Activated naive CD8-positive, alpha-beta T cell treated with anti-CD3 and anti-CD28 coated beads, Interleukin-2, amount 10 ng/mL, durations not matched to agents 7 days and 5 days (primary cell): ENCODE measurements around the gene TNFAIP2. TPM values are rescaled to one million over a fixed set of nuclear protein-coding genes. Genes with fewer than 3 reads are reported as not detected.
"Not testable (repeated sequence)": the region's sequence is repeated elsewhere in the genome, so short reads cannot be mapped to it uniquely, and the experiment has no call there.

Experiments
- ATAC-seq: fragments of 150-1000 bp; cut with Tn5 transposase; one replicate; pipeline ENCODE4 v1.10.0; 2021; ENCODE audit warnings: low read depth, moderate library complexity
- POLR2A ChIA-PET: fragments of 350-600 bp; sonication (Branson Sonifier 250); formaldehyde crosslinking; loops from one replicate; lab custom pipeline; 2021; ENCODE audit warnings: antibody characterized with exemption; lab: Charles Lee
- DNase-seq: peaks from one replicate; pipeline ENCODE4 v3.0.0; 2021
- H3K27ac Mint-ChIP-seq: one replicate; pipeline ENCODE4 v1.8.0; 2022; ENCODE audit warnings: mild to moderate bottlenecking, mixed read lengths
- H3K27me3 Mint-ChIP-seq: one replicate; pipeline ENCODE4 v1.8.0; 2022; ENCODE audit warnings: mild to moderate bottlenecking, moderate library complexity, mixed read lengths
- H3K36me3 Mint-ChIP-seq: one replicate; pipeline ENCODE4 v1.8.0; 2021; ENCODE audit warnings: mild to moderate bottlenecking, mixed read lengths
- H3K4me1 Mint-ChIP-seq: one replicate; pipeline ENCODE4 v1.8.0; 2021; ENCODE audit warnings: mixed read lengths
- H3K4me3 Mint-ChIP-seq: one replicate; pipeline ENCODE4 v1.8.0; 2022; ENCODE audit warnings: mild to moderate bottlenecking, moderate library complexity, mixed read lengths
- H3K9me3 Mint-ChIP-seq: one replicate; pipeline ENCODE4 v1.8.0; 2021; ENCODE audit warnings: mixed read lengths
- total RNA-seq, 2 experiments: library from RNA; stranded (reverse); gene quantifications; one replicate each; pipeline ENCODE4 v1.2.3, GENCODE V29; 2021

TNFAIP2 gene
- total RNA-seq, 2 experiments from 2014 or later = 3.0 TPM

DNA sequence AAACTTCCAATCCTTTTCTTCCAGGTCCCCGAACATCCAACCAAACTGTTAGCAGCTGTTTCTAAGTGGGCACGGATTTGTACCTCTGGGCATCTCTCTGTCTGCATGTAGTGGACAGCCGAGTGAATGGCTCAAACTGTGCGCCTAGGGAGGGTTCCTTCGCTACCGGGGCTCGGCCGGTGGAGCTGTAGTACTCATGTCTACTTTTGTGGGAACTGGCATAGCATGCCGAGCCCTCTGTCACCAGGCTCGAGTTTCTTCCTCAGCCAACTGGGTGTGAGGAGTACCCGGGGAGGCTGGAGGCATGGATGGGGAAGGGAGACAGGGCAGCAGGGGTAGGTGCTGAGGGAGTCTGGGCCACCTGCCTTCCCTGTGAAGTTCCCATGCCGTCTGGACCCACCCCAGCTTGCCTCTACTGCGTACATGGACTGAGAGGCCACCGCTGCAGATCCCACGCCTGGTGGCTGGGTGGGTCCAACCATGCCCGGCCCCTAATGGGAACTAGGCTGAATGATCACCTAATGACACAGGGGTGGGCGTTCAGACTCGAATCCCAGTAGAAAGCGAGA, 23.0 kb downstream of the TNFAIP2 start:
- H3K36me3 Mint-ChIP-seq = no peaks in the 10 kb centered on the region
- H3K4me3 Mint-ChIP-seq = no peak overlapping the region
- H3K27me3 Mint-ChIP-seq = no peaks in the 10 kb centered on the region
- ATAC-seq (no peak), DNase-seq (no peak)
- H3K9me3 Mint-ChIP-seq = no peaks in the 10 kb centered on the region
- H3K27ac Mint-ChIP-seq = no peak overlapping the region
- POLR2A ChIA-PET = no interaction called here
- no peaks in the 10 kb centered on the region for H3K4me1 Mint-ChIP-seq

DNA sequence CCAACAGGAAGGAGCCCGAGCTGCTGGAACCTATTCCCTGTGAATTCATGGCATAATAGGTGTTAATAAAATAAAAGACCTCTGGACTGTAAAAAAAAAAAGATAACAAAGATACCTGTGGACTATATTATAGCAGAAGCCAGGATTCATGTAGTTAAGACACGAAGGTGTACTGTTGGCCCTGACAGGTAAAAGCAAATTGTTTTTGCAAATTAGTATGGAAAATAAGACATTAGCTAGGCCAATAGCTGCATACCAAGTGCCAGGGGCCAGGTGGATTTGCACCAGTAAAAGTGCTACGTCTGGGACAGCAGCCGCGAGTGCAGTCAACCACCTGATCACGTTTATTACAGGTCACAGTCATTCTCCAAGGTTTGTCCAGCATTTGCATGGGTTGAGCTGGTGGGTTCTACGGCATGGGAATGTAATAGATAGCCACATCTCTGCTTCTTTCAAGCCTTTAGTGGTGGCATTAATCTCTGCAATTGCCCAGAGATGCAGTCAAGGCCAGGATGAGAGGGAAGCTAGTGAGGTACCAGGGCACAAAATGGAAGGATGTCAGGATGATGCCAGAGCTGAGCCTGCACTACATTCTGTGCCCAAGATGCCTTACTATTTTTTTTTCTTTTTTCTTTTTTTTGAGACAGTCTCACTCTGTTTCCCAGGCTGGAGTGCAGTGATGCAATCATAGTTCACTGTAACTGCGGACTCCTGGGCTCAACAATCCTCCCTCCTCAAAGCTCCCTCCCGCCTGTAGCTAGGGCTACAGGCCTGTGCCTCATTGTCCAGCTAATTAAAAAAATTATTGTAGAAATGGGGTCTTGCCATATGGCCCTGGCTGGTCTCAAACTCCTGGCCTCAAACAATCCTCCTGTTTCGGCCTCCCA, 26.3 kb downstream of the TNFAIP2 start:
- no peak for DNase-seq

GRCh38 chr14:103151270-103151945, 28.1 kb downstream of the TNFAIP2 start:
- DNase-seq (no peak), ATAC-seq (no peak)
- Mint-ChIP-seq H3K4me1 (no peaks in the 10 kb centered on the region), H3K27me3 (no peaks in the 10 kb centered on the region), H3K36me3 (no peaks in the 10 kb centered on the region), H3K27ac (no peak overlapping the region), H3K4me3 (no peak overlapping the region), H3K9me3 (no peaks in the 10 kb centered on the region)
- POLR2A ChIA-PET = no interaction called here

More for the DNA sequence above, 26.3 kb downstream of the TNFAIP2 start:
- POLR2A ChIA-PET = no interaction called here
- Mint-ChIP-seq H3K9me3 (no peaks in the 10 kb centered on the region), H3K4me3 (no peak overlapping the region), H3K27me3 (no peaks in the 10 kb centered on the region), H3K27ac (no peak overlapping the region), H3K36me3 (no peaks in the 10 kb centered on the region), H3K4me1 (no peaks in the 10 kb centered on the region)
- ATAC-seq = no peak

- ATAC-seq = no peak
Observed at GRCh38 chr14:103155010-103155409, 31.7 kb downstream of the TNFAIP2 start.

GRCh38 chr14:103155416-103155815, 32.2 kb downstream of the TNFAIP2 start:
- H3K27ac Mint-ChIP-seq, H3K36me3 Mint-ChIP-seq, ATAC-seq, H3K4me1 Mint-ChIP-seq, H3K4me3 Mint-ChIP-seq, POLR2A ChIA-PET, H3K27me3 Mint-ChIP-seq, H3K9me3 Mint-ChIP-seq, DNase-seq: not testable (repeated sequence)

More at GRCh38 chr14:103155010-103155409, 31.7 kb downstream of the TNFAIP2 start:
- H3K27ac Mint-ChIP-seq = no peak overlapping the region
- H3K36me3 Mint-ChIP-seq = no peaks in the 10 kb centered on the region
- DNase-seq = no peak
- no peaks in the 10 kb centered on the region for H3K9me3 Mint-ChIP-seq
- no peak overlapping the region for H3K4me3 Mint-ChIP-seq
- H3K4me1 Mint-ChIP-seq = no peaks in the 10 kb centered on the region
- POLR2A ChIA-PET = no interaction called here
- no peaks in the 10 kb centered on the region for H3K27me3 Mint-ChIP-seq

DNA sequence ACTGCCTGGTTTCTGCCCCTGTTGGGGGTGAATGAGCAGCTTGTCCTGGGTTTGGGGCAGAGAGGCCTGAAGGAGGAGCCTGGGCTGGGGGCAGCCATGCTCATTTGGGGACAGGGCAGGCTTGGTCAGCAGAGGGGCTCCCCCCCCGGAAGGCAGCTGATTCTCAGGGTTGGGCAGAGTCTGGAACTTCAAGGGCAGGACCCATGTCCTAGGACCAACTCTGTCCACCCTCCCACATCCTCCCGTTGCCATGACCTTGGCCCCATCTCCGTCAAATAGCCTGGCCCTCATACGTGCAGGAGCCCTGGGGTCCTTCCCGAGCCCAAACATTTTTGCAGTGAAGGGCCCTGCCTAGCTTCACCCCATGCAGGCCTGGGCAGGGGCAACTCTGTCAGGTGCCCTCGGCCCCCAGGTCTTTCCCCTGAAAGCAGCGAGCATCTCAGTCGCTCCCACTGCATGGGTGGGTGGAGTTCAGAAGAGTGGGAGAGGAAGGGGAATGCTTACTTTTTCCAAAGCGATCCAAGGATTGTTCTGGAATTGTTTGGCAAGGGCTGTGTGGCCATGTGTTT, 32.6 kb downstream of the TNFAIP2 start:
- no peak overlapping the region for H3K4me3 Mint-ChIP-seq
- H3K36me3 Mint-ChIP-seq = no peaks in the 10 kb centered on the region
- no peaks in the 10 kb centered on the region for H3K27me3 Mint-ChIP-seq
- POLR2A ChIA-PET = no interaction called here
- peaks cover 2% of the 10 kb centered on the region for H3K4me1 Mint-ChIP-seq
- H3K9me3 Mint-ChIP-seq = no peaks in the 10 kb centered on the region
- ATAC-seq = no peak
- no peak overlapping the region for H3K27ac Mint-ChIP-seq
- DNase-seq = no peak

DNA sequence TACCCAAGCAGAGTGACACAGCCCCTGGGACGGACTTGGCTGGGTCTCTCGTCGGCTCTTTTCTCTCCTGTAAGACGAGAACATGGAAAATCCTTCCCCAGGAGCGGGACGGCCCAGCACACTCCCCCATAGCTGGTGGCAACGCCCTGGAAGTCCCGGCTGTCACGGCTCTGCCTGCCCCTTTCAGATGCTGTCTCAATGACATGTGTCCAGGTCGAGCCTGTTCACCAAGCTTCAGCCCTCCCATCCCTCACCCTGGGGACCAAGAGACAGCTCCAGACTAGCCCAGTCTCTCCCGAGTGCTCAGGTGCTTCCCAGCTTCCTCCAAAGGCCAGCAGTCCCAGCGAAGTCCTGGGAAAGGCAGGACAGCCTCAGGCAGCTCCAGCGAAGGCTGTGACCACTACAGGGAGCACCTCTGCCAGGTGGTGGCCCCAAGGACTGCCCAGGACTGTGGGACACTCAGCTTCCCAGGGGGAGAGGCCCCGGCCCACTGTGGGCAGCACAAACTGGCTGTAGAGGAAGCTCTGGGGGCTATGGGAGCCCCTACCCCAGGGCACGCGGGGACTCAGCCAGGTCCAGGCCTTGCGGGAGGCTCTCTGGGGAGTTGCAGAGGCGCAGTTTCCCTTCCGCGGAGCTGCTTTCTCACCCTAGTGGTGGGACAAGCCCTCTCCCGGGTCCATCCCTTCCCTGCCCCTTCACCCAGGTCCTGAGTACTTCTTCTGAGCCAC, 33.6 kb downstream of the TNFAIP2 start:
- ATAC-seq (no peak), DNase-seq (no peak)
- no peak overlapping the region for H3K4me3 Mint-ChIP-seq
- H3K27me3 Mint-ChIP-seq = no peaks in the 10 kb centered on the region
- POLR2A ChIA-PET = no interaction called here
- H3K27ac Mint-ChIP-seq = no peak overlapping the region
- H3K4me1 Mint-ChIP-seq = peaks cover 3% of the 10 kb centered on the region
- no peaks in the 10 kb centered on the region for H3K9me3 Mint-ChIP-seq
- no peaks in the 10 kb centered on the region for H3K36me3 Mint-ChIP-seq

GRCh38 chr14:103157969-103158368, 34.7 kb downstream of the TNFAIP2 start:
- no peak overlapping the region for H3K27ac Mint-ChIP-seq
- no peaks in the 10 kb centered on the region for H3K9me3 Mint-ChIP-seq
- ATAC-seq = no peak
- no peaks in the 10 kb centered on the region for H3K27me3 Mint-ChIP-seq
- H3K4me1 Mint-ChIP-seq = peaks cover 3% of the 10 kb centered on the region
- no peak for DNase-seq
- POLR2A ChIA-PET = no interaction called here
- H3K36me3 Mint-ChIP-seq = no peaks in the 10 kb centered on the region
- no peak overlapping the region for H3K4me3 Mint-ChIP-seq

DNA sequence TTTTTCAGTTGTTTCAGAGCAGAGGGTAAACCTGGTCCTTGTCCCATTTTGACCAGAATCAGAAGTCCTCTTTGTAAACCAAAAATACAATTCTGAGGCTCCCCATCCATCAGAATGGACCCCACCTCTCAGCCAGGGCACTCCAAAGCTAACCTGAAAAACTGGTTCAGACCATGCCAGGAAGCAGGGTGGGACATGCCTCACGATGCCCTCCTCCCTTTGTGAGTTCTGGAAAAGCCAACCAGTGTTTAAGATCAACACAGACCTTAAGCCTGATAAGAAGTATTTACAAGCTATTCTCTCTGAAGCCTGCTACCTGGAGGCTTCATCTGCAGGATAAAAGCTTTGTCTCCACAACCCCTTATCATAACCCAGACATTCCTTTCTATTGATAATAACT, 35.4 kb downstream of the TNFAIP2 start:
- Mint-ChIP-seq H3K27ac (no peak overlapping the region), H3K27me3 (no peaks in the 10 kb centered on the region), H3K36me3 (no peaks in the 10 kb centered on the region), H3K4me1 (peaks cover 3% of the 10 kb centered on the region), H3K4me3 (no peak overlapping the region), H3K9me3 (no peaks in the 10 kb centered on the region)
- POLR2A ChIA-PET = no interaction called here
- DNase-seq (no peak), ATAC-seq (no peak)

DNA sequence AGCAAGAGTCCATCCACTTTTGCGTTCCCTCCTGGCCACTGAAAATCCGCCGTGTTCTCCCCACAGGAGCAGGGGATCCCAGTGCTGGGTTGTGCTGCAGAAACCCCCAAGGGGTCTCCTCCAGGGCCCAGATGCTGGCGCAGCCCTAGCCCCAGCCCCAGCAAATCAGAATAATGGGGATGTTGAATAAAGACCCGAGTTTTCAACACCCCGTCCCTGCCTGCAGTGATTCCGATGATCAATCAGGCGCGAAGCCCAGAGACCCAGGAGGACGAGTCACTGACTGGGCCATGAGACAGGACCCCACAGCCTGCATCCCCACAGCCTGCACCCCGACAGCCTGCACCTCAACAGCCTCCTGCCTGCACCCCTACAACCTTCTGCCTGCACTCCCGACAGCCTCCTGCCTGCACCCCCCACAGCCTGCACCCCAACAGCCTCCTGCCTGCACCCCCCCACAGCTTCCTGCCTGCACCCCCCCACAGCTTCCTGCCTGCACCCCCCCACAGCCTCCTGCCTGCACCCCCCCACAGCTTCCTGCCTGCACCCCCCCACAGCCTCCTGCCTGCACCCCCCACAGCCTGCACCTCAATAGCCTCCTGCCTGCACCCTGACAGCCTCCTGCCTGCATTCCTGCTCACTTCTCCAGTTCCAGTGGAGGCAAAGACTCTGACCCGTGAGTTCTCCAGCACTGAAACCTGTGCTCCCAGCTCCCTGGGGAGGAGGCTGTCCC, 37.2 kb downstream of the TNFAIP2 start:
- no peak for DNase-seq
- Mint-ChIP-seq H3K27ac (no peak overlapping the region), H3K4me3 (no peak overlapping the region), H3K4me1 (peaks cover 3% of the 10 kb centered on the region), H3K9me3 (no peaks in the 10 kb centered on the region), H3K36me3 (no peaks in the 10 kb centered on the region), H3K27me3 (peaks cover 4% of the 10 kb centered on the region)
- POLR2A ChIA-PET = no interaction called here
- no peak for ATAC-seq

DNA sequence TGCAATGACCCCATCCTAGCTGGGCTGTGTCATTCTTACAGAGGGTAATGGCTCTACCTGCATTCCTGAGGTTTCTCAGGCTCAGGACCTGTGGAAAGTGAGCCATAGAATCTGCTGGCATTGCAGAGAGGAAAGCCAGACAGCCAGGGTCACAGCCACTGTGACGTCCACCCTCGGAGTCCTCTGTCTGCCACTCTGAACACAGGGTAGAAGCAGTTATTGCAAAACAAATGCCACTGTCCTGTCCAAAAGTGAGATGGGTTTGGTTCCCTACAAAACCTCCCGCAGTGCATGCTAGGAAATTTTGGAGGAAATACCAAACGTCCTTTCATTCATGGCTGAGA, 37.8 kb downstream of the TNFAIP2 start:
- POLR2A ChIA-PET = no interaction called here
- Mint-ChIP-seq H3K36me3 (no peaks in the 10 kb centered on the region), H3K27me3 (peaks cover 4% of the 10 kb centered on the region), H3K9me3 (no peaks in the 10 kb centered on the region), H3K27ac (no peak overlapping the region), H3K4me1 (peaks cover 3% of the 10 kb centered on the region), H3K4me3 (no peak overlapping the region)
- ATAC-seq = no peak
- no peak for DNase-seq

GRCh38 chr14:103163199-103163598, 39.9 kb downstream of the TNFAIP2 start:
- Mint-ChIP-seq H3K4me1 (peaks cover 3% of the 10 kb centered on the region), H3K27ac (no peak overlapping the region), H3K36me3 (no peaks in the 10 kb centered on the region), H3K4me3 (no peak overlapping the region), H3K27me3 (peaks cover 4% of the 10 kb centered on the region), H3K9me3 (peaks cover 4% of the 10 kb centered on the region)
- ATAC-seq (no peak), DNase-seq (no peak)
- POLR2A ChIA-PET = no interaction called here
